HG03378 (cell line): Measurements from ENCODE around the gene NAV2.

Experiments
- ATAC-seq: cut with Tn5 transposase; IDR thresholded peaks from one replicate; pipeline ENCODE4 v1.9.1; 2021; ENCODE audit warnings: mild to moderate bottlenecking, moderate library complexity; ENCODE audit not compliant: unreplicated experiment

NAV2 gene

GRCh38 chr11:19686234-19686633 lies 26.4 kb upstream of the NAV2 start:
- ATAC-seq: no peak

- ATAC-seq: no peak
These were observed 25.2 kb upstream of the NAV2 start for GRCh38 chr11:19687392-19687791.

GRCh38 chr11:19689281-19690000 lies 23.2 kb upstream of the NAV2 start:
- no peak for ATAC-seq

- ATAC-seq: no peak
These were observed 21.8 kb upstream of the NAV2 start for GRCh38 chr11:19690885-19691284.

- ATAC-seq: no peak
These were observed 20.7 kb upstream of the NAV2 start for GRCh38 chr11:19691815-19692500.

GRCh38 chr11:19693146-19693545 lies 19.5 kb upstream of the NAV2 start:
- ATAC-seq: no peak

- no peak for ATAC-seq
These were observed 17.8 kb upstream of the NAV2 start for GRCh38 chr11:19694796-19695345.

GRCh38 chr11:19696073-19696472 lies 16.6 kb upstream of the NAV2 start:
- no peak for ATAC-seq

- ATAC-seq: no peak
These were observed 15.7 kb upstream of the NAV2 start for GRCh38 chr11:19696904-19697303.

GRCh38 chr11:19697721-19698121 lies 14.9 kb upstream of the NAV2 start:
- ATAC-seq: no peak

- no peak for ATAC-seq
These were observed 13.9 kb upstream of the NAV2 start for GRCh38 chr11:19698493-19699292.

- no peak for ATAC-seq
These were observed 11.2 kb upstream of the NAV2 start for GRCh38 chr11:19701421-19701820.

GRCh38 chr11:19702620-19703019 lies 10.0 kb upstream of the NAV2 start:
- no peak for ATAC-seq

GRCh38 chr11:19703211-19703610 lies 9.4 kb upstream of the NAV2 start:
- no peak for ATAC-seq

GRCh38 chr11:19704213-19704612 lies 8.4 kb upstream of the NAV2 start:
- ATAC-seq: no peak

GRCh38 chr11:19705936-19706335 lies 6.7 kb upstream of the NAV2 start:
- ATAC-seq: no peak

GRCh38 chr11:19711911-19712280 lies 741 bp upstream of the NAV2 start:
- ATAC-seq: no peak

GRCh38 chr11:19713196-19714021 lies 772 bp downstream of the NAV2 start:
- ATAC-seq: no peak

GRCh38 chr11:19714022-19714386 lies 1.4 kb downstream of the NAV2 start:
- ATAC-seq: no peak
